CD4-positive, alpha-beta T cell treated with Interleukin-15 for 1 hour (primary cell): ENCODE measurements around the gene MYH10.

ENCODE experiments used
- DNase-seq: peaks from one replicate; pipeline ENCODE4 v3.0.0-alpha.2; 2020

MYH10 gene

GRCh38 chr17:8469964-8470363 is 160.6 kb downstream of the MYH10 start:
- no peak for DNase-seq

GRCh38 chr17:8468980-8469379 is 161.5 kb downstream of the MYH10 start:
- DNase-seq: no peak

GRCh38 chr17:8468127-8468526 is 162.4 kb downstream of the MYH10 start:
- DNase-seq: no peak

GRCh38 chr17:8467527-8467926 is 163.0 kb downstream of the MYH10 start:
- DNase-seq: no peak

GRCh38 chr17:8466873-8467272 is 163.7 kb downstream of the MYH10 start:
- DNase-seq: no peak

GRCh38 chr17:8466456-8466855 is 164.1 kb downstream of the MYH10 start:
- no peak for DNase-seq

- DNase-seq: no peak
Measured at GRCh38 chr17:8465759-8466158, 164.8 kb downstream of the MYH10 start.

- no peak for DNase-seq
Measured at GRCh38 chr17:8465356-8465755, 165.2 kb downstream of the MYH10 start.

GRCh38 chr17:8464941-8465340 is 165.6 kb downstream of the MYH10 start:
- no peak for DNase-seq

GRCh38 chr17:8463099-8463498 is 167.4 kb downstream of the MYH10 start:
- no peak for DNase-seq

GRCh38 chr17:8462564-8462963 is 168.0 kb downstream of the MYH10 start:
- no peak for DNase-seq

- no peak for DNase-seq
Measured at GRCh38 chr17:8459831-8460230, 170.7 kb downstream of the MYH10 start.

- no peak for DNase-seq
Measured at GRCh38 chr17:8459107-8459506, 171.4 kb downstream of the MYH10 start.

- no peak for DNase-seq
Measured at GRCh38 chr17:8458128-8458527, 172.4 kb downstream of the MYH10 start.

- DNase-seq: no peak
Measured at GRCh38 chr17:8455665-8456209, 174.8 kb downstream of the MYH10 start.

- DNase-seq: no peak
Measured at GRCh38 chr17:8453326-8453725, 177.2 kb downstream of the MYH10 start.

- DNase-seq: no peak
Measured at GRCh38 chr17:8451933-8452614, 178.5 kb downstream of the MYH10 start.

- no peak for DNase-seq
Measured at GRCh38 chr17:8448310-8448709, 182.2 kb downstream of the MYH10 start.

- DNase-seq: no peak
Measured at GRCh38 chr17:8447799-8448198, 182.7 kb downstream of the MYH10 start.

- DNase-seq: no peak
Measured at GRCh38 chr17:8445536-8445935, 185.0 kb downstream of the MYH10 start.

GRCh38 chr17:8444494-8444893 is 186.0 kb downstream of the MYH10 start:
- DNase-seq: no peak

GRCh38 chr17:8443756-8444155 is 186.8 kb downstream of the MYH10 start:
- no peak for DNase-seq

GRCh38 chr17:8442310-8442709 is 188.2 kb downstream of the MYH10 start:
- no peak for DNase-seq

- DNase-seq: no peak
Measured at GRCh38 chr17:8441690-8442089, 188.8 kb downstream of the MYH10 start.

GRCh38 chr17:8439681-8440080 is 190.8 kb downstream of the MYH10 start:
- no peak for DNase-seq
